KMS-11 (cell line): ENCODE data around the gene FBXO38.

Experiments used
- H2AFZ ChIP-seq: fragments of 200-600 bp; sonication (generic); 2 replicates; pipeline ENCODE4 v1.6.1; 2016; ENCODE audit warnings: antibody characterized with exemption, mixed run types, low read depth
- H3K27ac ChIP-seq: fragments of 200-600 bp; sonication (generic); 2 replicates; pipeline ENCODE4 v1.6.1; 2016; ENCODE audit warnings: mild to moderate bottlenecking, mixed run types
- H3K27me3 ChIP-seq: fragments of 200-600 bp; sonication (generic); 2 replicates; pipeline ENCODE4 v1.6.1; 2017; ENCODE audit warnings: mild to moderate bottlenecking, low read depth, mixed run types, moderate library complexity; ENCODE audit not compliant: insufficient read depth
- H3K36me3 ChIP-seq: fragments of 200-600 bp; sonication (generic); 2 replicates; pipeline ENCODE4 v1.6.1; 2017; ENCODE audit warnings: mild to moderate bottlenecking, mixed run types; ENCODE audit not compliant: insufficient read depth
- H3K4me1 ChIP-seq: fragments of 200-600 bp; sonication (generic); 2 replicates; pipeline ENCODE4 v1.6.1; 2016; ENCODE audit warnings: mild to moderate bottlenecking, low read depth, mixed run types; ENCODE audit not compliant: poor library complexity, severe bottlenecking
- H3K4me2 ChIP-seq: fragments of 200-600 bp; sonication (generic); 2 replicates; pipeline ENCODE4 v1.7.0; 2016; ENCODE audit warnings: mild to moderate bottlenecking, mixed run types
- H3K4me3 ChIP-seq: fragments of 200-600 bp; sonication (generic); IDR thresholded peaks from 2 replicates; pipeline ENCODE4 v1.6.1; 2017; ENCODE audit warnings: low read depth, low read length, mixed read lengths; ENCODE audit not compliant: insufficient read depth
- H3K79me2 ChIP-seq: fragments of 200-600 bp; sonication (generic); 2 replicates; pipeline ENCODE4 v1.6.1; 2016; ENCODE audit warnings: low read depth, mixed run types; ENCODE audit not compliant: insufficient read depth
- H3K9ac ChIP-seq: fragments of 200-600 bp; sonication (generic); 2 replicates; pipeline ENCODE4 v1.6.1; 2016; ENCODE audit warnings: mild to moderate bottlenecking, mixed run types
- H4K20me1 ChIP-seq: fragments of 200-600 bp; sonication (generic); 2 replicates; pipeline ENCODE4 v1.6.1; 2016; ENCODE audit warnings: mild to moderate bottlenecking, mixed run types; ENCODE audit not compliant: insufficient read depth
- CTCF ChIP-seq: fragments of 200-600 bp; sonication (generic); conservative IDR thresholded peaks from 2 replicates; pipeline ENCODE4 v1.6.1; 2017; ENCODE audit warnings: low read depth, mild to moderate bottlenecking, antibody characterized with exemption, low read length, moderate library complexity, mixed read lengths

FBXO38 gene

GRCh38 chr5:148443998-148444397 lies 60.2 kb downstream of the FBXO38 start:
- no peaks in the 10 kb centered on the region for H3K27me3 ChIP-seq
- no peaks in the 10 kb centered on the region for H3K4me1 ChIP-seq
- H2AFZ ChIP-seq, result no peak overlapping the region
- no peaks in the 10 kb centered on the region for H3K36me3 ChIP-seq
- no peak overlapping the region for H3K27ac ChIP-seq
- no peaks in the 10 kb centered on the region for H3K79me2 ChIP-seq
- H3K4me2 ChIP-seq, result no peak overlapping the region
- peak; percentile 88 for TF ChIP-seq CTCF
- H4K20me1 ChIP-seq, result no peaks in the 10 kb centered on the region; the same call in 1 of the 2 replicates
- no peak overlapping the region for H3K4me3 ChIP-seq
- no peak overlapping the region for H3K9ac ChIP-seq

- Histone ChIP-seq H2AFZ (no peak overlapping the region), H3K27me3 (no peaks in the 10 kb centered on the region), H3K4me1 (no peaks in the 10 kb centered on the region), H3K4me3 (no peak overlapping the region), H3K36me3 (no peaks in the 10 kb centered on the region), H3K27ac (no peak overlapping the region), H3K4me2 (no peak overlapping the region), H3K79me2 (no peaks in the 10 kb centered on the region), H4K20me1 (no peaks in the 10 kb centered on the region), H3K9ac (no peak overlapping the region)
- no peak for TF ChIP-seq CTCF
Observed at GRCh38 chr5:148445578-148445977, 61.8 kb downstream of the FBXO38 start.

- H3K9ac ChIP-seq, result no peak overlapping the region
- no peak overlapping the region for H2AFZ ChIP-seq
- TF ChIP-seq CTCF, result no peak
- no peaks in the 10 kb centered on the region for H3K79me2 ChIP-seq
- H3K4me2 ChIP-seq, result no peak overlapping the region
- no peak overlapping the region for H3K27ac ChIP-seq
- H3K36me3 ChIP-seq, result no peaks in the 10 kb centered on the region
- no peaks in the 10 kb centered on the region for H4K20me1 ChIP-seq
- no peaks in the 10 kb centered on the region for H3K4me1 ChIP-seq
- H3K4me3 ChIP-seq, result no peak overlapping the region
- H3K27me3 ChIP-seq, result no peaks in the 10 kb centered on the region
Observed at GRCh38 chr5:148446611-148447010, 62.9 kb downstream of the FBXO38 start.

DNA sequence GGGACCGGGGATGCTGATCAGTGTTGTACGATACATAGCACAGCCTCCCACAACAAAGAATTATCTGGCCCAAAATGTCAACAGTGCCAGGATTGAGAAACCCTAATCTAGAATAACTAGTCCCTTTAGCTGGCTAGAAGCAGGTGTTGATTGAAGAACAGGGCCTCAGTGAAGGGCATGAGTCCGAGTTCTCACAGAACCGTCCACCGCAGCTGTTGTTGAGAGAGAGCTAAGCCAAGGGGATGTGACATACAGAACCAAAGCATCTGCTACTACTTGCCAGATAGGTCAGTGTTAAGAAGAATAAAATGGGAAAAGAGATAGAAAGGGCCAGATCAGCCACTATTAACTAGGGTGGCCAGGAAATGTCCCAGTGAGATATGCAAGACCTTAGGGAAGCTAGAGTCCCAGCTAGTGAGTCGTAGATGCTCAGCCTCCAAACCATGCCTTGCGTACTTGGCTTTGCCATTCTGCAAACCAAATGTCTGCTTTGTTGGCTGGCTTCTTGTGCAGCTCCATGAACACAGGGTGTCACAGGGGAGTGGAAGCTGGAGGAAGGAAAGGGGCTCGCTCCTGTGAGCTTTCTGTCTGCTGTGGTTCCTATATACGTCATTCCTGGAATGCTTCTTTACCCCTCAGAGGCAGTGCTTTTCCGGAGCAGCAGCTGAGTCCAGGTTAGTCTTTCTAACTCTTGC lies 68.9 kb downstream of the FBXO38 start:
- H3K27me3 ChIP-seq, result no peaks in the 10 kb centered on the region
- no peaks in the 10 kb centered on the region for H3K4me1 ChIP-seq
- H3K36me3 ChIP-seq, result no peaks in the 10 kb centered on the region
- H3K79me2 ChIP-seq, result no peaks in the 10 kb centered on the region
- no peak for TF ChIP-seq CTCF
- no peaks in the 10 kb centered on the region for H4K20me1 ChIP-seq
- H3K4me2 ChIP-seq, result no peak overlapping the region
- H3K9ac ChIP-seq, result no peak overlapping the region
- no peak overlapping the region for H3K4me3 ChIP-seq
- H3K27ac ChIP-seq, result no peak overlapping the region
- no peak overlapping the region for H2AFZ ChIP-seq
